Measurements from ENCODE around the gene PIM1. TPM values are rescaled to one million over a fixed set of nuclear protein-coding genes. Genes with fewer than 3 reads are reported as not detected.

The PIM1 gene
- total and polyA plus RNA-seq, 9 of the 15 experiments (the other 6 are each of a cell fraction or from before 2014, with no cell fraction given): 19.0 to 789 (median 212) TPM

DNA sequence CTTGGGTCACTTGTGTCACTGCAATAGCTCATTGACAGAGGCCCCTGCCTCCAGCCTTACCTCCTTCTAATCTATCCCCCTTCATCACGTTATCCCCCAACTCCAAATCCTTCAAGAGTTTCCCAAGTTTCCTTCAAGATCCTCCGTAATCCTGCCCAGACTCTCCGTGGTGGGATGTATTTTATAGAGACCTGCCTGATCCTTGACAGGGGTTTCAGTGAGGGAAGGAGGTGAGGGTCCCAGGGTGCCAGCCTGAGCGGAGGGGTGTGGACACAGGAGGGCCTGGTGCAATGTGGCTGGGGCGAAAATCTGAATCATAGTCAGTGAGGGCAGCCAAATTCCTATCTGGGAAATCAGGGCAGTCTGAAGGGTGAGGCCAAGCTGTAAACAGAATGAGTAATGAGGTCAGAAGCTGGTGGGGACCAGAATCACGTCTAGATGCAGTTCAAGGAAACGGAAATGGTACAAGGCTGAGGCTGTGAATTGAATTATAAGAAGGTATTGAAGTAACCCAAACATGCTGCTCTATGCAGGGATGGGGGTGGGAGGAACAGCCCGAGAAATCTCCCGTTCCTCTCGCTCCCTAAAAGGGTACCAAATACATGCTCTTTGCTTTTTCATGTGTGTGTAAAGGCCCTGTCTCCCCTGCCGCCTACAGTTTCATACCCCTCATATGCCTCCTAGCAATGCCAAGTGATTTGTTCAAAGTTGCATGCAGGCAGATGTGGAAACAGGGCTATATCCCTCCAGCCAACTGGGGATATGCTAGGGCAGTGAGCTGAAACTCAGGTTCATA is 35.4 kb upstream of the PIM1 start (continued):
- TF ChIP-seq, protein P1, sequence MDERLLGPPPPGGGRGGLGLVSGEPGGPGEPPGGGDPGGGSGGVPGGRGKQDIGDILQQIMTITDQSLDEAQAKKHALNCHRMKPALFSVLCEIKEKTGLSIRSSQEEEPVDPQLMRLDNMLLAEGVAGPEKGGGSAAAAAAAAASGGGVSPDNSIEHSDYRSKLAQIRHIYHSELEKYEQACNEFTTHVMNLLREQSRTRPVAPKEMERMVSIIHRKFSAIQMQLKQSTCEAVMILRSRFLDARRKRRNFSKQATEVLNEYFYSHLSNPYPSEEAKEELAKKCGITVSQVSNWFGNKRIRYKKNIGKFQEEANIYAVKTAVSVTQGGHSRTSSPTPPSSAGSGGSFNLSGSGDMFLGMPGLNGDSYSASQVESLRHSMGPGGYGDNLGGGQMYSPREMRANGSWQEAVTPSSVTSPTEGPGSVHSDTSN (CRISPR knock-in tag; IDR thresholded peaks at IDR 0.05; ENCODE audit: low read depth): no peak
- TF ChIP-seq, protein P1 (tag; conservative IDR thresholded peaks at IDR 0.05; ENCODE audit: low read depth): peak; percentile 58
- no peak for TF ChIP-seq LARP7 (IDR thresholded peaks at IDR 0.05)
- TF ChIP-seq, protein P2, sequence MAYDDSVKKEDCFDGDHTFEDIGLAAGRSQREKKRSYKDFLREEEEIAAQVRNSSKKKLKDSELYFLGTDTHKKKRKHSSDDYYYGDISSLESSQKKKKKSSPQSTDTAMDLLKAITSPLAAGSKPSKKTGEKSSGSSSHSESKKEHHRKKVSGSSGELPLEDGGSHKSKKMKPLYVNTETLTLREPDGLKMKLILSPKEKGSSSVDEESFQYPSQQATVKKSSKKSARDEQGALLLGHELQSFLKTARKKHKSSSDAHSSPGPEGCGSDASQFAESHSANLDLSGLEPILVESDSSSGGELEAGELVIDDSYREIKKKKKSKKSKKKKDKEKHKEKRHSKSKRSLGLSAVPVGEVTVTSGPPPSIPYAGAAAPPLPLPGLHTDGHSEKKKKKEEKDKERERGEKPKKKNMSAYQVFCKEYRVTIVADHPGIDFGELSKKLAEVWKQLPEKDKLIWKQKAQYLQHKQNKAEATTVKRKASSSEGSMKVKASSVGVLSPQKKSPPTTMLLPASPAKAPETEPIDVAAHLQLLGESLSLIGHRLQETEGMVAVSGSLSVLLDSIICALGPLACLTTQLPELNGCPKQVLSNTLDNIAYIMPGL (CRISPR knock-in tag; IDR thresholded peaks at IDR 0.05): no peak
- TF ChIP-seq NR2C2 (CRISPR knock-in tag; IDR thresholded peaks at IDR 0.05): no peak
- 0 out of 2 replicates have a peak, but pooled peaks have one; percentile 42 for TF ChIP-seq NR2C2 (tag; IDR thresholded peaks at IDR 0.05)
- TF ChIP-seq, protein P3, sequence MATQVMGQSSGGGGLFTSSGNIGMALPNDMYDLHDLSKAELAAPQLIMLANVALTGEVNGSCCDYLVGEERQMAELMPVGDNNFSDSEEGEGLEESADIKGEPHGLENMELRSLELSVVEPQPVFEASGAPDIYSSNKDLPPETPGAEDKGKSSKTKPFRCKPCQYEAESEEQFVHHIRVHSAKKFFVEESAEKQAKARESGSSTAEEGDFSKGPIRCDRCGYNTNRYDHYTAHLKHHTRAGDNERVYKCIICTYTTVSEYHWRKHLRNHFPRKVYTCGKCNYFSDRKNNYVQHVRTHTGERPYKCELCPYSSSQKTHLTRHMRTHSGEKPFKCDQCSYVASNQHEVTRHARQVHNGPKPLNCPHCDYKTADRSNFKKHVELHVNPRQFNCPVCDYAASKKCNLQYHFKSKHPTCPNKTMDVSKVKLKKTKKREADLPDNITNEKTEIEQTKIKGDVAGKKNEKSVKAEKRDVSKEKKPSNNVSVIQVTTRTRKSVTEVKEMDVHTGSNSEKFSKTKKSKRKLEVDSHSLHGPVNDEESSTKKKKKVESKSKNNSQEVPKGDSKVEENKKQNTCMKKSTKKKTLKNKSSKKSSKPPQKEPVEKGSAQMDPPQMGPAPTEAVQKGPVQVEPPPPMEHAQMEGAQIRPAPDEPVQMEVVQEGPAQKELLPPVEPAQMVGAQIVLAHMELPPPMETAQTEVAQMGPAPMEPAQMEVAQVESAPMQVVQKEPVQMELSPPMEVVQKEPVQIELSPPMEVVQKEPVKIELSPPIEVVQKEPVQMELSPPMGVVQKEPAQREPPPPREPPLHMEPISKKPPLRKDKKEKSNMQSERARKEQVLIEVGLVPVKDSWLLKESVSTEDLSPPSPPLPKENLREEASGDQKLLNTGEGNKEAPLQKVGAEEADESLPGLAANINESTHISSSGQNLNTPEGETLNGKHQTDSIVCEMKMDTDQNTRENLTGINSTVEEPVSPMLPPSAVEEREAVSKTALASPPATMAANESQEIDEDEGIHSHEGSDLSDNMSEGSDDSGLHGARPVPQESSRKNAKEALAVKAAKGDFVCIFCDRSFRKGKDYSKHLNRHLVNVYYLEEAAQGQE (IDR thresholded peaks at IDR 0.05; ENCODE audit: borderline replicate concordance): peak; percentile 40; the same call in 1 of the 2 replicates
- TF ChIP-seq, protein P3 (CRISPR knock-in tag; IDR thresholded peaks at IDR 0.05; ENCODE audit: low read depth): no peak
- 0 out of 2 replicates have a peak, but pooled peaks have one; percentile 40 for TF ChIP-seq ZNF766 (CRISPR knock-in tag; conservative IDR thresholded peaks at IDR 0.05)
- TF ChIP-seq JUN (IDR thresholded peaks at IDR 0.05; ENCODE audit: borderline replicate concordance, low read depth, low read length): peak; percentile 57; the same call in 1 of the 2 replicates
- no peak for TF ChIP-seq JUN (CRISPR knock-in tag; IDR thresholded peaks at IDR 0.05; ENCODE audit: borderline replicate concordance)
- TF ChIP-seq JUND (IDR thresholded peaks at IDR 0.05; ENCODE audit: borderline replicate concordance, low read depth, low read length): peak; percentile 58; the same call in 1 of the 2 replicates
- peak; percentile 40; the same call in 1 of the 3 replicates for TF ChIP-seq JUND (tag; IDR thresholded peaks at IDR 0.05; ENCODE audit: borderline replicate concordance, low read depth, low read length)
- peak; percentile 25; the same call in 1 of the 2 replicates for TF ChIP-seq SMARCA4 (IDR thresholded peaks at IDR 0.05)
- peak; percentile 35; the same call in 1 of the 2 replicates for TF ChIP-seq SMAD4 (CRISPR knock-in tag; conservative IDR thresholded peaks at IDR 0.05)
